Transverse colon (tissue), 3 donors: ENCODE data around the gene ARHGAP24.

Experiments used
- EP300 ChIP-seq: sonication (generic); formaldehyde crosslinking; IDR thresholded peaks from one replicate; pipeline ENCODE4 v1.6.1; 2017; ENCODE audit warnings: antibody characterized with exemption, low read depth
- TF ChIP-seq, protein P1 (sequence below), 5 experiments: fragments of 200-600 bp in 3 of 5; fragments of 450-650 bp in 2 of 5; sonication (generic) in 3 of 5; IDR thresholded peaks; 1 replicate in 2 of 5; 2 replicates in 3 of 5; pipeline ENCODE4 v1.5.1; 2016 to 2017; ENCODE audit warnings: antibody characterized with exemption in 5 of 5, inconsistent platforms in 3 of 5, mild to moderate bottlenecking in 2 of 5, moderate library complexity in 1 of 5

DNA sequence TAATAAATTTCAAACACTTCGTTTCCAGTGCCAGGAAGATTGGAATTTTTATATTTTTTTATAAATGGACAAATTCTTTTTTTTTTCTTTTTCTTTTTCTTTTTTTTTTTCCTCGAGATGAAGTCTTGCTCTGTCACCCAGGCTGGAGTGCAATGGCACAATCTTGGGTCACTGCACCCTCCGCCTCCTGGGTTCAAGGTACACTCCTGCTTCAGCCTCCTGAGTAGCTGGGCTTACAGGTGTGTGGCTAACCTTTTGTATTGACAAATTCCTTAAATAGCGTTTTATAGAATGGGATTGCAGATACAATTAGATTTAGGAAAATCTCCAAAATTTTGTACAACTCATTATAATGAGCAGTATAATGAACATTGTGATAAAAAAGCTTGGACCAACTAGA, 328.9 kb downstream of the ARHGAP24 start:
- TF ChIP-seq, protein P1, sequence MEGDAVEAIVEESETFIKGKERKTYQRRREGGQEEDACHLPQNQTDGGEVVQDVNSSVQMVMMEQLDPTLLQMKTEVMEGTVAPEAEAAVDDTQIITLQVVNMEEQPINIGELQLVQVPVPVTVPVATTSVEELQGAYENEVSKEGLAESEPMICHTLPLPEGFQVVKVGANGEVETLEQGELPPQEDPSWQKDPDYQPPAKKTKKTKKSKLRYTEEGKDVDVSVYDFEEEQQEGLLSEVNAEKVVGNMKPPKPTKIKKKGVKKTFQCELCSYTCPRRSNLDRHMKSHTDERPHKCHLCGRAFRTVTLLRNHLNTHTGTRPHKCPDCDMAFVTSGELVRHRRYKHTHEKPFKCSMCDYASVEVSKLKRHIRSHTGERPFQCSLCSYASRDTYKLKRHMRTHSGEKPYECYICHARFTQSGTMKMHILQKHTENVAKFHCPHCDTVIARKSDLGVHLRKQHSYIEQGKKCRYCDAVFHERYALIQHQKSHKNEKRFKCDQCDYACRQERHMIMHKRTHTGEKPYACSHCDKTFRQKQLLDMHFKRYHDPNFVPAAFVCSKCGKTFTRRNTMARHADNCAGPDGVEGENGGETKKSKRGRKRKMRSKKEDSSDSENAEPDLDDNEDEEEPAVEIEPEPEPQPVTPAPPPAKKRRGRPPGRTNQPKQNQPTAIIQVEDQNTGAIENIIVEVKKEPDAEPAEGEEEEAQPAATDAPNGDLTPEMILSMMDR (IDR thresholded peaks at IDR 0.05) = no peak
- TF ChIP-seq EP300 = no peak
